Heart left ventricle (tissue), 16 donors: Measurements from ENCODE around the gene CD207. TPM values are rescaled to one million over a fixed set of nuclear protein-coding genes. Genes with fewer than 3 reads are reported as not detected.

ENCODE experiments used
- ATAC-seq, 4 donors: fragments of 200-7000 bp; cut with Tn5 transposase; one replicate each; pipeline ENCODE4 v1.9.1; 2020 to 2022; ENCODE audit warnings: moderate library complexity in 4 of 4, mild to moderate bottlenecking in 3 of 4, moderate number of reproducible peaks in 1 of 4
- DNase-seq, 5 donors: peaks; one replicate each; pipeline ENCODE4 v3.0.0-alpha.2; 2020
- H3K27ac ChIP-seq, 12 donors: fragments of 200-600 bp; sonication (generic) in 4 of 12; one replicate each; pipeline versions ENCODE4 v1.5.0 to v1.8.0; 2016 to 2022; ENCODE audit warnings: mild to moderate bottlenecking in 2 of 12
- H3K27me3 ChIP-seq, 9 donors: fragments of 200-600 bp; sonication (generic) in 2 of 9; one replicate each; pipeline versions ENCODE4 v1.5.1 to v1.8.0; 2016 to 2022; ENCODE audit warnings: mild to moderate bottlenecking in 3 of 9
- H3K36me3 ChIP-seq, 9 donors: fragments of 200-600 bp; sonication (generic) in 2 of 9; one replicate each; pipeline versions ENCODE4 v1.5.0 to v1.8.0; 2018 to 2022; ENCODE audit warnings: mild to moderate bottlenecking in 2 of 9
- H3K4me1 ChIP-seq, 12 donors: fragments of 200-600 bp; sonication (generic) in 4 of 12; one replicate each; pipeline versions ENCODE4 v1.5.0 to v1.8.0; 2016 to 2022; ENCODE audit warnings: mild to moderate bottlenecking in 3 of 12
- H3K4me3 ChIP-seq, 12 donors: fragments of 200-600 bp; sonication (generic) in 4 of 12; one replicate each; pipeline versions ENCODE4 v1.5.0 to v1.8.0; 2017 to 2022; ENCODE audit warnings: mild to moderate bottlenecking in 9 of 12, moderate library complexity in 4 of 12
- H3K9me3 ChIP-seq, 12 donors: fragments of 200-600 bp; sonication (generic) in 4 of 12; one replicate each; pipeline versions ENCODE4 v1.5.0 to v1.8.0; 2016 to 2022; ENCODE audit warnings: mild to moderate bottlenecking in 1 of 12
- CTCF ChIP-seq, 12 donors: fragments of 200-600 bp; sonication (generic) in 4 of 12; IDR thresholded peaks; one replicate each; pipeline versions ENCODE4 v1.5.0 to v1.8.0; 2018 to 2022; ENCODE audit warnings: antibody characterized with exemption in 12 of 12, mild to moderate bottlenecking in 5 of 12
- POLR2A ChIP-seq, 2 donors: fragments of 450-650 bp; IDR thresholded peaks; one replicate each; pipeline ENCODE4 v1.6.1; 2017; ENCODE audit warnings: antibody characterized with exemption in 2 of 2, mild to moderate bottlenecking in 2 of 2, moderate library complexity in 2 of 2
- WGBS, 4 donors: extraction: QIAGEN DNeasy Blood & Tissue Kit in 2 of 4; methylation state at CpG; one replicate each; pipeline versions ENCODE4 v1.1.5 to v1.1.7; 2013 to 2018; 5-methylcytosine and 5-hydroxymethylcytosine counted together
- intact Hi-C, 10 donors: fragments of 100-400 bp; cut with DNase I; formaldehyde crosslinking; loops; one replicate each; pipeline versions ENCODE4 v1.11.1 to v1.14.2; 2022
- polyA plus RNA-seq, 2 donors: library from polyadenylated mRNA; stranded (reverse); fragments of 200-250 nt; gene quantifications; one replicate each; pipeline ENCODE4 v1.2.3, GENCODE V29; 2013
- total RNA-seq, 9 donors: library from RNA; depleted of rRNA in 2 of 9; stranded (reverse); fragments of >200 nt in 2 of 9; fragmentation: NEBNext Ultra II Directional in 3 of 9; extraction: Animal tissue kit (Norgen Biotek cat#: 25700) in 3 of 9; gene quantifications; one replicate each; pipeline versions ENCODE4 v1.1.0 to v1.2.4, GENCODE V29; 2016 to 2023
- donor health status: ischemic (EF 13 %, LVEDD 7.1; RV severe dilation, severe dysfunction).
- donor health status: healthy with polysubstance abuse.
- donor health status: DM: no; HTN: yes; CAD: no.
- donor health status: DM: no; HTN: no; CAD: no.
- donor health status: ischemic (EF 25% LVEDD 6.9; RV normal size, moderate dysfunction).
- donor health status: ischemic (EF 25% LVEDD 5.7; RV mildly dilated, moderate dysfunction).
- donor health status: healthy.
- donor health status: DM: yes; HTN: yes; CAD: no.
- donor health status: ischemic (EF 35%, LVEDD 5.7; RV mildly dilated, moderate dysfunction).
- donor health status: nonischemic (EF 11% LVEDD 7.7; RV severe dilation, severe dysfunction).
- donor health status: DM: yes; HTN: yes; CAD: no.
- donor health status: PGD.
- donor health status: ischemic (EF 29% LVEDD 5.4; RV normal size, mild dysfunction).
- donor health status: nonischemic (EF 23%, LVEDD 6.1; RV moderate dilation, normal function).

The CD207 gene
- total and polyA plus RNA-seq, 11 donors: 0.04 to 0.48 (median 0.19) TPM; not detected in 4

GRCh38 chr2:70827388-70827787, 8.2 kb downstream of the CD207 start:
- peak overlapping the region in 1 of 12 donors; percentile 34 for H3K27ac ChIP-seq
- intact Hi-C loops: no loop called here
- no peak for DNase-seq
- H3K4me3 ChIP-seq: no peak overlapping the region
- 72 to 77% (median 75%) methylated on average over 5 of the region's 5 CpGs for WGBS, 4 donors
- no peaks in the 10 kb centered on the region for H3K36me3 ChIP-seq
- peaks cover 0 to 46% (median 11%) of the 10 kb centered on the region in 12 donors for H3K4me1 ChIP-seq
- TF ChIP-seq POLR2A (IDR thresholded peaks at IDR 0.05): no peak
- no peak for TF ChIP-seq CTCF (IDR thresholded peaks at IDR 0.05)
- no peaks in the 10 kb centered on the region for H3K9me3 ChIP-seq
- ATAC-seq: no peak
- no peaks in the 10 kb centered on the region for H3K27me3 ChIP-seq

GRCh38 chr2:70826696-70827350, 8.8 kb downstream of the CD207 start:
- peaks cover 0 to 43% (median 11%) of the 10 kb centered on the region in 12 donors for H3K4me1 ChIP-seq
- H3K27me3 ChIP-seq: no peaks in the 10 kb centered on the region
- intact Hi-C loops: no loop called here
- no peaks in the 10 kb centered on the region for H3K9me3 ChIP-seq
- no peak for TF ChIP-seq CTCF (IDR thresholded peaks at IDR 0.05)
- no peak for TF ChIP-seq POLR2A (IDR thresholded peaks at IDR 0.05)
- H3K27ac ChIP-seq: peak overlapping the region in 1 of 12 donors; percentile 34
- WGBS, 4 donors: 59 to 69% (median 62%) methylated on average over 4 of the region's 4 CpGs
- ATAC-seq (no peak), DNase-seq (no peak)
- no peaks in the 10 kb centered on the region for H3K36me3 ChIP-seq
- no peak overlapping the region for H3K4me3 ChIP-seq

- Histone ChIP-seq H3K36me3 (no peaks in the 10 kb centered on the region), H3K27ac (no peak overlapping the region), H3K4me3 (no peak overlapping the region), H3K4me1 (peaks cover 0 to 20% (median 0%) of the 10 kb centered on the region in 12 donors), H3K9me3 (no peaks in the 10 kb centered on the region), H3K27me3 (peaks cover 0 to 7% (median 0%) of the 10 kb centered on the region in 9 donors)
- intact Hi-C loops: no loop called here
- ATAC-seq: no peak
- TF ChIP-seq POLR2A (IDR thresholded peaks at IDR 0.05) (no peak), CTCF (IDR thresholded peaks at IDR 0.05) (no peak)
- no peak for DNase-seq
- WGBS, 4 donors: 76 to 84% (median 79%) methylated on average over 5 of the region's 5 CpGs
Measured at GRCh38 chr2:70823249-70823648, 12.4 kb downstream of the CD207 start.

GRCh38 chr2:70822843-70823242, 12.8 kb downstream of the CD207 start:
- no peak overlapping the region for H3K27ac ChIP-seq
- H3K27me3 ChIP-seq: peaks cover 0 to 9% (median 0%) of the 10 kb centered on the region in 9 donors
- TF ChIP-seq CTCF (IDR thresholded peaks at IDR 0.05) (no peak), POLR2A (IDR thresholded peaks at IDR 0.05) (no peak)
- intact Hi-C loops: no loop called here
- peaks cover 0 to 16% (median 0%) of the 10 kb centered on the region in 12 donors for H3K4me1 ChIP-seq
- no peak overlapping the region for H3K4me3 ChIP-seq
- 82 to 94% (median 92%) methylated on average over 8 of the region's 8 CpGs for WGBS, 4 donors
- ATAC-seq (no peak), DNase-seq (no peak)
- no peaks in the 10 kb centered on the region for H3K9me3 ChIP-seq
- no peaks in the 10 kb centered on the region for H3K36me3 ChIP-seq
